Left forelimb (tissue), 1 donor: ENCODE results near the gene ATRNL1.

Source experiments
- DNase-seq: peaks from one replicate; pipeline ENCODE4 v3.0.0-alpha.2; 2018; ENCODE audit warnings: low spot score

ATRNL1 gene

GRCh38 chr10:115846528-115846927 is 753.4 kb downstream of the ATRNL1 start:
- DNase-seq = no peak

GRCh38 chr10:115849197-115849596 is 756.0 kb downstream of the ATRNL1 start:
- no peak for DNase-seq

DNA sequence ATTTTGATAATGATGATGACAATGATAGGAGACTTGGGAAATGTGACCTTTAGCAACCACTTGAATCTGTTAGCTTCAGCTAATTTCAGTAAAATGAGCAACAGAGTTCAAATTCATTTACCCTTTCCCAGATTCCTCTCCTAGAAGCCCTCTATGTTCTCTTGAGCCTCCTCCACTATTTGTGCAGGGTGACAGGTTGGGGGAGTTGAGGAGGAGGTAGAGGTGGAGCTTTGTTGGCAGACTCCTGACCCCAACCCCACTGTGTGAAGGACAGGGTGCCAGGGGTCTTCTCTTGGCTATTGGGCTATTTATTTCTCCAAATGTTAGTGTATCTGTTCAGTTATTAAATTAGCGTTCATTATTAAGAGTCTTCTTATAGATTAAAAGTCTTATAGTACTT is 757.5 kb downstream of the ATRNL1 start:
- DNase-seq = no peak

GRCh38 chr10:115851695-115852094 is 758.5 kb downstream of the ATRNL1 start:
- no peak for DNase-seq

GRCh38 chr10:115854740-115855435 is 761.7 kb downstream of the ATRNL1 start:
- DNase-seq = no peak

- no peak for DNase-seq
Measured at GRCh38 chr10:115856580-115856979, 763.4 kb downstream of the ATRNL1 start.

DNA sequence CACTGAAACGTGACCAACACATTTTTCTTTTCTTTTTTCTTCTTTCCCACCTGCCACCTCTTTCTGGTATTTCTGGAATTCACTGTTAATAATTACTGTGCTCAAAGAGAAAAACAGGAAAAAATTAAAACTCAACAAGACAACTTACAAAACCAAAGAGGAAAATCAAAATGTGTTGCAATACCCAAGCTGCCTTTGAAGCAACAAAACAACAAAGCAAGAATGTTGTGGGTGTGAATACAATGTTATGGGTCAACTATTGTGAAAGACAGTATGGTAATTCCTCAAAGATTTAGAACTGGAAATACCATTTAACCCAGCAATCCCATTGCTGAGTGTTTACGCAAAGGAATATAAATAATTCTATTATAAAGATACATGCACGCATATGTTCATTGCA is 764.7 kb downstream of the ATRNL1 start:
- no peak for DNase-seq

- no peak for DNase-seq
Measured at GRCh38 chr10:115860182-115861107, 767.3 kb downstream of the ATRNL1 start.

- no peak for DNase-seq
Measured at GRCh38 chr10:115861455-115861854, 768.3 kb downstream of the ATRNL1 start.

GRCh38 chr10:115861864-115862263 is 768.7 kb downstream of the ATRNL1 start:
- DNase-seq = no peak

DNA sequence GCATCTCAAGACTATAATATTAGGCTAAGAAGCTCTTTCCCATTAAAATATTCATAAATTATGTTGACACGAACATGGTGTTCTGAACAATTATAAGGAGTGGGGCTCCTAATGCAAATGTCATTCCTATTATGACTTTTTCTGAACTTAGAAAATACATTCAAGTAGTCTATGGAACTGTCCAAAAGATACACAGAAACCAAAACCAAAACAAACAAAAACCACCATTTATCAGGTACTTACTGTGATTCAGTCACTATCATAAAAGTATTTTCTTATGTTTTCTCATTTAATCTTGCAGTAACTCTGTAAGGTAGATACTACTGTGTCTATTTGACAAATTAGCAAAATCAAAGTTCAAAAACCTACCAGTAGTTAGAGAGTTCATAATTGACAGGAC is 773.0 kb downstream of the ATRNL1 start:
- no peak for DNase-seq

- DNase-seq = no peak
Measured at GRCh38 chr10:115866691-115867090, 773.5 kb downstream of the ATRNL1 start.

DNA sequence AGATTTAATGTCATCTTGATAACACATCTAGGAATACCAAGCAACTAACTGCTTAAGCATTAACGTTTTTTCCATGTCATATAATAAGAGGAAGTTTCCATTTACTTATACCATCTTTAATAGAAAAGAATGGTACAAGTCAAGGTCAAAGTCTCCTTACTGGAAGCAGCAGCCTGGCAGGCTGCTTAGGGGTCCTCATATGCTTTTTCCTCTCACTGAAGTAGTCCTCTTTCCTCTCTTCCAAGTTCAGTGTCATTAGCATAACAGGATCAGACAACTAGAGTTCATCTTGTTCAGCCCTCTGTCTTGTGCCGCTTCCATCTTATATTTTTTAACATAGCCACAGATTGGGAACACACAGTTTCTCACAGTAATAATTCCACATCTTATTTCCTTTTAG is 774.1 kb downstream of the ATRNL1 start:
- no peak for DNase-seq

GRCh38 chr10:115871855-115872254 is 778.7 kb downstream of the ATRNL1 start:
- no peak for DNase-seq

- DNase-seq = no peak
Measured at GRCh38 chr10:115875172-115875571, 782.0 kb downstream of the ATRNL1 start.

GRCh38 chr10:115879372-115880089 is 786.4 kb downstream of the ATRNL1 start:
- no peak for DNase-seq

GRCh38 chr10:115882021-115882420 is 788.9 kb downstream of the ATRNL1 start:
- DNase-seq = no peak

GRCh38 chr10:115883372-115883771 is 790.2 kb downstream of the ATRNL1 start:
- DNase-seq = no peak

GRCh38 chr10:115884331-115884730 is 791.2 kb downstream of the ATRNL1 start:
- DNase-seq = no peak

GRCh38 chr10:115895166-115895565 is 802.0 kb downstream of the ATRNL1 start:
- DNase-seq = no peak

DNA sequence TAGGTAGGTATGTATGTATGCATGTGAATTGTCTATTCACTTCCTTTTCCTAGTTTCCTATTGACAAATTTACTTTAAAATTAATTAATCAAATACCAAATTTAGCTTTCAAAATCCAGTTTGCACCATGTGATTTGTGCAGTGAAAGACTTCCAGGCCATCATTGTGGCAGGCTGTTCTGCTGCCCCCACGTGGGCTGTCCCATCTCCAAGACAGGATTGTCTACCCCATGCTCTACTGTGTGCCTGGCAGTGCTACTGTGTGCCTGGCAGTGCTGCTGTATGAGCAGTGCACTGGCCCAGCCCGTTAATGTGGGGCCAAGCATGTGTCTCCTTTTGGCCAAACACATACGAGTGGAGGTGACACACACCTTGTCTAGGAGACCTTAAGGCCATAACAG is 805.1 kb downstream of the ATRNL1 start:
- no peak for DNase-seq

DNA sequence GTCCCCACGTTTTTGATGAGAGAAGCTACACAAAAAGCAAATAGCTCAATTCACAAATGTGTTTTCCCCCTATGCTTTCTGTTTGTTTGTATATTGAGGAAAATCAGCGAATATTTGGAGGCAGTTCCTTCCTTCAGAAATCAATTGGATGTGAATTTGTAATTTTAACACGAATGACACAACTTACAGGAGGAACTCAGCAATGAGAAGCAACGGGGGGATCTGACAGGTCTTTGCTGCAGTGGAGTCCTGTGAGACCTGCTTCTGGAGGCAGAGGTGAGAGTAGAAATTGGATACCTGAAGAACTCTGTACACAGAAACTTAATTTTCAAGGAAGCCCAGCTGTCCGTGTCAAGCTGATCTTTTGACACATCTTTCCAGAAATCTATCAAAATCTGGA is 809.4 kb downstream of the ATRNL1 start:
- DNase-seq = no peak

DNA sequence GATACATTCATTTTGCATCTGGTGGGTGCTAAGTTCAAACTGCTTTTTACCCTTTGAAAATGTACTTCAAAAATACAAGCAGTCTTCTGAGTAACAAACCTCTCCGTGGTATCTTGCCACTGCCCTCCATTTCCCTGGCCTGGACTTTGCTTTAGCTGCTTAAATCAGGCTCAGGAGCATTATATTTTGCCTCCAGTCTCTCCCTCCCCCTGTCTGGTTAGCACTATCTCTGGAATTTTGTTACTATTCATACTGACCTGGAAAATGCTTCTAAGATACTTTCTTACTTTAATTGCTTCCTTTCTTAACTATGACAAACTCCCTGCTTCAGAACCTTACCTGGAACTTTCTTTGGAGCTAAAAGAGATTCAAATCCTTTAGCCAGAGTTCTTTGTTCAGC is 810.0 kb downstream of the ATRNL1 start:
- DNase-seq = no peak
